ENCODE measurements around the gene TMEM125. TPM values are rescaled to one million over a fixed set of nuclear protein-coding genes. Genes with fewer than 3 reads are reported as not detected.

TMEM125 gene
- total and polyA plus RNA-seq, 10 of the 15 experiments (the other 5 are each of a cell fraction or from before 2014, with no cell fraction given): 0.28 TPM; not detected in 9

DNA sequence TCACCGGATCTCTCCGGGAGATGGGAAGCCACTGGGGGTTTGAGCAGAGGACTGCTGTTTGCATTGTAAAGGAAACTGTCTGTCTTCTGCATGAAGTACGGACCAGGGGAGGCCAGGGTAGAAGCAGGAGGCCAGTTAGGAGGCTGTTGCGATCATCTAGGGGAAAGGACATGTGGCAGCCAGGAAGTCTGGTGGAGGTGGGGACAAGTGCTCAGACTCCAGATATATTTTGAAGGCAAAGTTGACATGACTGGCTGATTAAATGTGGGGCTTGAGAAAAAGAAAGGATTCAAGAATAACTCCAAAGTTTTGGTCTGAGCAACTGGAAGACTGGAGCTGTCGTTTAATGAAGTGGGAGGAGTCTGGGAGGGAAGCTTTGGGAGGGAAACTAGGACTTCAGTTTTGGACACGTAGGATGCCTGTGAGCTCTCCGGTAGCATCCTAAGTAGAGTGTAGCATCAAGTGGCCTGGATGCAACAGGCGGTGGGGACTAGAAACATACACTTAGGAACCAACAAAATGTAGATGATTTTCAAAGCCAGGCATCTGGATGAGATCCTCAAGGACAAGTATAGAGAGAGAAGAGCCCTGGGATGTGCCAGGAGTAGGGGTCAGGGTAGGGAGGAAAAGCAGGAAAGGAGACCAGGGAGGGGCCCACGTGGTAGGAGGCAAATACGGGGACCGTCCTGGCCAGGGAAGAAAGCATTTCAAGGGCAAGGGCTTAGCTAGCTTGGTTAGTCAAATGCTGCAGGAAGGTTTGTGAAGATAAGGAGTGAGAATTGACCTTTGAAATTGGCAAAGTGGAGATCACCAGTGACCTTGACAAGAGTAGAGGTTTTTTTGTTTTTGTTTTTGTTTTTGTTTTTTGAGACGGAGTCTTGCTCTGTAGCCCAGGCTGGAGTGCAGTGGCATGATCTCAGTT, 19.3 kb downstream of the TMEM125 start:
- no peak for FAIRE-seq
- no peaks in the 10 kb centered on the region for H3K9me3 ChIP-seq (replicated peaks; ENCODE audit: control insufficient read depth, insufficient read depth, low read length)
- no peak overlapping the region for H3K4me3 ChIP-seq
- H3K4me2 ChIP-seq (ENCODE audit: control insufficient read depth, insufficient read depth): no peak overlapping the region
- no peaks in the 10 kb centered on the region for H4K20me1 ChIP-seq (ENCODE audit: control insufficient read depth, insufficient read depth)
- ATAC-seq: no peak
- no peak overlapping the region for H2AFZ ChIP-seq (ENCODE audit: control insufficient read depth, low read depth, low read length)
- intact Hi-C loops (cut with micrococcal nuclease; ENCODE audit: unreplicated experiment) (no loop called here), in situ Hi-C loops (cut with MboI) (no loop called here)
- H3K36me3 ChIP-seq (ENCODE audit: control insufficient read depth in 2 of 2, insufficient read depth in 2 of 2, low read length in 1 of 2): no peaks in the 10 kb centered on the region
- H3K27ac ChIP-seq (ENCODE audit: control insufficient read depth, insufficient read depth): no peak overlapping the region
- SMC1A ChIA-PET (ENCODE audit: uncharacterized antibody, unreplicated experiment): interaction anchor here (1.5 kb wide), 1 partner anchor 46 kb away, joined by 4 read pairs; no protein-coding TSS in a partner anchor
- no peaks in the 10 kb centered on the region for H3K79me2 ChIP-seq (ENCODE audit: control insufficient read depth, insufficient read depth, low read length)
- H3K9ac ChIP-seq (ENCODE audit: control insufficient read depth, insufficient read depth, low read length): no peak overlapping the region
- CTCF ChIA-PET: interaction anchor here (1.1 kb wide), 1 partner anchor 27 kb away, joined by 3 read pairs; no protein-coding TSS in a partner anchor
- POLR2A ChIA-PET: interaction anchor here (0.6 kb wide), 1 partner anchor 66 kb away, joined by 5 read pairs; no protein-coding TSS in a partner anchor
- 52% methylated on average over 12 of the region's 12 CpGs for WGBS (ENCODE audit: insufficient coverage, insufficient replicate concordance, low lambda C conversion rate, missing lambda C conversion rate)
- no peak for DNase-seq (ENCODE audit: low read depth, low spot score)
- no peaks in the 10 kb centered on the region; a peak in 2 of 4 replicates for H3K27me3 ChIP-seq (replicated peaks in 1 of 2; ENCODE audit: control insufficient read depth in 2 of 2, insufficient read depth in 2 of 2, low read length in 1 of 2)
- TF ChIP-seq TCF12 (IDR thresholded peaks at IDR 0.05; ENCODE audit: low read depth, low read length): no peak
- TF ChIP-seq, protein P1, sequence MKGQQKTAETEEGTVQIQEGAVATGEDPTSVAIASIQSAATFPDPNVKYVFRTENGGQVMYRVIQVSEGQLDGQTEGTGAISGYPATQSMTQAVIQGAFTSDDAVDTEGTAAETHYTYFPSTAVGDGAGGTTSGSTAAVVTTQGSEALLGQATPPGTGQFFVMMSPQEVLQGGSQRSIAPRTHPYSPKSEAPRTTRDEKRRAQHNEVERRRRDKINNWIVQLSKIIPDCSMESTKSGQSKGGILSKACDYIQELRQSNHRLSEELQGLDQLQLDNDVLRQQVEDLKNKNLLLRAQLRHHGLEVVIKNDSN (IDR thresholded peaks at IDR 0.05; ENCODE audit: borderline replicate concordance, extremely low read length, insufficient read depth, low read depth, low read length): no peak
- no TSS peak for BruUV-seq (replicated peaks)
- RAD21 ChIA-PET (ENCODE audit: unreplicated experiment): interaction anchor here (1.4 kb wide), 1 partner anchor 49 kb away, joined by 4 read pairs; no protein-coding TSS in a partner anchor
- no peaks in the 10 kb centered on the region for H3K4me1 ChIP-seq (ENCODE audit: control insufficient read depth, insufficient read depth, low read length)

DNA sequence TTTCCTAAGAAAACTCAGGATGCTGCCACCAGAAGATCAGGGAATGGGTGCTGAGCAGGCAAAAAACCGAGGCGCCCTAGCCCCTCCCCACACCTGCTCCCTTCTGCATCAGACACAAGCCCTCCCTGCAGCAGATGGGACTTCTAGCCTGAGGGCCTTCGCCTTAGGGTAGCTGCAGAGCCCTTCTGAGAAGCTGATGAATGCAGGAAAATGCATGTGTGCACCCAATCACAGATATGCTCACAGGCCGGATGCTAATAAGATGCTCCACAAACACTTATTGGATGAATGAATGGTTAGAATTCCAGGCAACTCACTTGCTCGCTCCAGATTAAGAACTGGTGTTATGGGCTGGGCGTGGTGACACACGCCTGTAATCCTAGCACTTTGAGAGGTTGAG, 22.4 kb downstream of the TMEM125 start:
- POLR2A ChIA-PET: no interaction called here
- FAIRE-seq: no peak

More for the DNA sequence above, 22.4 kb downstream of the TMEM125 start:
- H3K27me3 ChIP-seq (replicated peaks in 1 of 2; ENCODE audit: control insufficient read depth in 2 of 2, insufficient read depth in 2 of 2, low read length in 1 of 2): no peaks in the 10 kb centered on the region; a peak in 1 of 4 replicates
- no peak overlapping the region for H3K4me2 ChIP-seq (ENCODE audit: control insufficient read depth, insufficient read depth)
- CTCF ChIA-PET: interaction anchor here (1.6 to 4.3 kb wide), 2 partner anchors 53 to 65 kb away, joined by 3 to 19 read pairs; no protein-coding TSS in a partner anchor
- peaks cover 13% of the 10 kb centered on the region for H3K4me1 ChIP-seq (ENCODE audit: control insufficient read depth, insufficient read depth, low read length)
- intact Hi-C loops (cut with micrococcal nuclease; ENCODE audit: unreplicated experiment) (no loop called here), in situ Hi-C loops (cut with MboI) (no loop called here)
- TF ChIP-seq PML (IDR thresholded peaks at IDR 0.05; ENCODE audit: low read length): no peak
- no peak for TF ChIP-seq ASH2L (IDR thresholded peaks at IDR 0.05; ENCODE audit: borderline replicate concordance, low read depth)
- TF ChIP-seq, protein P2, sequence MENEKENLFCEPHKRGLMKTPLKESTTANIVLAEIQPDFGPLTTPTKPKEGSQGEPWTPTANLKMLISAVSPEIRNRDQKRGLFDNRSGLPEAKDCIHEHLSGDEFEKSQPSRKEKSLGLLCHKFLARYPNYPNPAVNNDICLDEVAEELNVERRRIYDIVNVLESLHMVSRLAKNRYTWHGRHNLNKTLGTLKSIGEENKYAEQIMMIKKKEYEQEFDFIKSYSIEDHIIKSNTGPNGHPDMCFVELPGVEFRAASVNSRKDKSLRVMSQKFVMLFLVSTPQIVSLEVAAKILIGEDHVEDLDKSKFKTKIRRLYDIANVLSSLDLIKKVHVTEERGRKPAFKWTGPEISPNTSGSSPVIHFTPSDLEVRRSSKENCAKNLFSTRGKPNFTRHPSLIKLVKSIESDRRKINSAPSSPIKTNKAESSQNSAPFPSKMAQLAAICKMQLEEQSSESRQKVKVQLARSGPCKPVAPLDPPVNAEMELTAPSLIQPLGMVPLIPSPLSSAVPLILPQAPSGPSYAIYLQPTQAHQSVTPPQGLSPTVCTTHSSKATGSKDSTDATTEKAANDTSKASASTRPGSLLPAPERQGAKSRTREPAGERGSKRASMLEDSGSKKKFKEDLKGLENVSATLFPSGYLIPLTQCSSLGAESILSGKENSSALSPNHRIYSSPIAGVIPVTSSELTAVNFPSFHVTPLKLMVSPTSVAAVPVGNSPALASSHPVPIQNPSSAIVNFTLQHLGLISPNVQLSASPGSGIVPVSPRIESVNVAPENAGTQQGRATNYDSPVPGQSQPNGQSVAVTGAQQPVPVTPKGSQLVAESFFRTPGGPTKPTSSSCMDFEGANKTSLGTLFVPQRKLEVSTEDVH (IDR thresholded peaks at IDR 0.05; ENCODE audit: low read depth, partially characterized antibody): no peak
- no peak overlapping the region for H3K9ac ChIP-seq (ENCODE audit: control insufficient read depth, insufficient read depth, low read length)
- H3K9me3 ChIP-seq (replicated peaks; ENCODE audit: control insufficient read depth, insufficient read depth, low read length): no peaks in the 10 kb centered on the region
- RAD21 ChIA-PET (ENCODE audit: unreplicated experiment): interaction anchor here (4.7 kb wide), 1 partner anchor 53 kb away, joined by 30 read pairs; no protein-coding TSS in a partner anchor
- no peak overlapping the region for H2AFZ ChIP-seq (ENCODE audit: control insufficient read depth, low read depth, low read length)
- WGBS (ENCODE audit: insufficient coverage, insufficient replicate concordance, low lambda C conversion rate, missing lambda C conversion rate): 50% methylated on average over 7 of the region's 7 CpGs
- H3K79me2 ChIP-seq (ENCODE audit: control insufficient read depth, insufficient read depth, low read length): no peaks in the 10 kb centered on the region
- no peak overlapping the region for H3K27ac ChIP-seq (ENCODE audit: control insufficient read depth, insufficient read depth)
- SMC1A ChIA-PET (ENCODE audit: uncharacterized antibody, unreplicated experiment): interaction anchor here (5.9 kb wide), 1 partner anchor 53 kb away, joined by 40 read pairs; no protein-coding TSS in a partner anchor
- BruUV-seq (replicated peaks): no TSS peak
- ATAC-seq (no peak), DNase-seq (ENCODE audit: low read depth, low spot score) (no peak)
- no peaks in the 10 kb centered on the region for H3K36me3 ChIP-seq (ENCODE audit: control insufficient read depth in 2 of 2, insufficient read depth in 2 of 2, low read length in 1 of 2)
- H3K4me3 ChIP-seq: no peak overlapping the region
- H4K20me1 ChIP-seq (ENCODE audit: control insufficient read depth, insufficient read depth): no peaks in the 10 kb centered on the region

Data from GM12878 (cell line).